AG20443 (cell line): ENCODE data around the gene TNFAIP2.
A peak's percentile ranks its signal among the peaks of the same experiment; 100 is the strongest.

ENCODE experiments used
- DNase-seq: peaks from one replicate; pipeline ENCODE4 v3.0.0; 2012; ENCODE audit warnings: low spot score, mixed read lengths

The TNFAIP2 gene

DNA sequence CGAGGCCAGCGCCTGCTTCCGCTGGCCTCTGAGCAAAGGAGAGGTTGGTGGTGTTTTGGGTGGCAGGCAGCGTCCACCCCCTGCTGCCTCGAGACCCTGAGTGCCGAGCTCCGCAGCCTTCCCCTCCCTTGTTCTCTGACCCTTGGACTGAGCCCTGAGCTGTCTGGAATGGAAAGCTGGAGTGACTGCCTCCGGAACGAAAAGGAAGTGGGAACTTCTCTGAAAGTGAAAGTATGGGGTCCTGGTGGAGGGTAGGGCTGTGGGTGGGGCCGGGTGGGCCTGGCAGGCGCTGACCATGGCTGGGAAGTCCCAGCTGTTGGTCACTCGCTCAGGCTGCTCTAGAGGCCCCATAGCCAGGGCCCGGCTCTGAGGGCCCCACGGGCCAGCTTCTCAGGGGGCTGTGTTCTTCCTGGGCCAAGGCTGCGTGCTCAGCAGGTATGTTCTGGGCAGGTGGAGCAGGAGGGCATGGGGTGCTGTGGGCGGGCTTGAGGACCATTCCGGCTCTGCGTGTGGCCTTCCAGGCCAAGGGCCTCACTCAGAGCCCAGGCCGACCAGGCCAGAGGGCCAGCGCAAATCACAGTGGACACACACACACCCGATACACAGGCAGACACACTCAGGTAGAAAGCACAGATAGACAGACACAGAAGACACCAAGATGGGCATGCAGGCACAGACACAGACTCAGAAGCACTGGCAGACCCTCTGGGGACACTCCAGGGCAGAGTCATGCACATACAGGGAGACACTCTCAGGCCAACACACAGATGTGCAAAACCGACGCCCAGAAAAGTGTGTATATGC is 28.7 kb upstream of the TNFAIP2 start, which contains the start of gene EXOC3L4:
EXOC3L4 (plus strand) TSS at position 320 of the 804 bp plus-strand sequence. CDS start 5,495 bp downstream, outside the sequence.
- DNase-seq, result no peak

GRCh38 chr14:103095210-103095778 is 28.0 kb upstream of the TNFAIP2 start:
- DNase-seq, result no peak

- DNase-seq, result no peak
Observed at GRCh38 chr14:103096387-103096786, 26.9 kb upstream of the TNFAIP2 start.

DNA sequence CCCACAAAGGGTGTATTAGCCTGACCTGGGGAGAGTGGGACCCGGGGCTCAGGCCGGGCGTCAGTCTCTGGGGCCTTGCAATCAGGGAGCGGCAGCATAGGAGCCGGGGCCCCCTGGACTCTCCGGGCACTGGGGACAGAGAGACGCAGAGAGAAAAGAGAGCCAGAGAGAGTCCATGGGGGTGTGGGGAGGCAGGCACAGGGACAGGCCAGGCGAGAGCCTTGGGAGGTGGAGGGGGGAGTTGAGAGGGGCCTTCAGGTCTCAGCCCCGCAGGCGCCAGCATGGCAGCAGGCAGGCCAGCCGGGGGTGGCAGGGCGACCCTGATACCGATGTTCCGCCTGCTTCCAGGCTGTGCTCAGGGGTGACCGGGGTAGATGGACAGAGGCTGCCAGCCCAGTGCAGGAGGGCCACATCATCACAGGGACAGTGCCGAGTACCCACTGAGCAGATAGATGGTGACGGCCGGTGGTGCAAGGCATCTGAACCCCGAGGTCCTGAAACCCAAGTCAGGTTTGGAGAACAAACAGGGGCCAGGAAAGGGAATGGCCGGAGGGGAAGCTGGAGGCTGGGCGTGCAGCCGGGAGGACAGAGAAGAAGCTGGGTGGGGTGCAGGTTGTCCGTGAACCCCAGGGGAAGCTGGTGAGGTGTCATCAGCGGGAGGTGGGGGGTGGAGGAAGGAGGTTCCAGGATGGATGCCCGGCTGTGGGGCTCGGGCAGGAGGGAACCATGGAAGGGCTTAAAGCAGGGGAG is 25.8 kb upstream of the TNFAIP2 start:
- no peak for DNase-seq

DNA sequence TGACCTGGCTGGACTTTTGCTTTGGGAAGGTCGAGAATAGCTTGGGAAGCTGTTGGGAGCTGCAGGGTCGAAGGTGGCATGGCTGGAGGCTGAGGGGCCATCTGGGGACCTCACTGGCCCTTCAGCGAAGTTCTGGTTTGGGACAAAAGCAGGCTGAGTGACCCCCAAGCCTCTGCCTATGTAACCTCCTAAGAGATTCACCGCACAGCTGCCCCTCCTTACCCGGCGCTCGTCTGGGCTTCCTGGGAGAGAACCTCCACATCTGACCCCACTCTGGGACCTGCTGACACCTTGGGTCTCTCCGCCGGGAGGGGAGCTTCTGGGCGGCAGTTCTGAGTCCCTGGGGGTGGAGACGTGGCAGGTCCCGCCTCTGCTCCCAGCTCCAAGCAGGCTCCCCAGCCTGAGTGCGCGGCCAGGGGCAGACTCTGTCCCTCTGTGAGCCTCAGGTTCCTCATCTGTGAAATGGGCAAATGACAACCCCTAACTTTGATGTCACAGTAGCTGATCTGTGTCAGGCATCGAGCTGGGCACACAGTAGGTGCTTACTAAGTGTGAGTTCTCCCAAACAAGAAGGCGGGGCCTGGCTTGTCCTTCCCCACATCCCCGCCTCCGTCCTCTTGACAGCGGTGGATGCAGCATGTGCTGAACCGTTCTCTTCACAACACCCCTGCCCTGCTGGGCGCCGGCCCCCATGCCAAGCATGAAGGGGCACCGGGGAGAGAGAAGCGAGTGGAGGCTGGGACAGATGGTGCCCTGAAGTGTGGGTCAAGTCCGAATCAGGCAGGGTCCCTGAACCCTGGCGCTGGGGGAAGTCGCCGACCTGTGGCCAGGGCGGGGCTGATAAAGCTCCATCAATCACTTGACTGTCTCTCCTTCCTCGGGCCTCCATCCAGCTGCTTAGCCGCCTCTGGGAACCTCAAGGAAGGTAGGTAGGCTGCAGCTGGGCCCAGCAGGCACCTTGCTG is 25.0 kb upstream of the TNFAIP2 start:
- DNase-seq, result no peak

GRCh38 chr14:103099081-103099732 is 24.1 kb upstream of the TNFAIP2 start:
- no peak for DNase-seq

- no peak for DNase-seq
Observed at GRCh38 chr14:103099733-103100280, 23.5 kb upstream of the TNFAIP2 start.

DNA sequence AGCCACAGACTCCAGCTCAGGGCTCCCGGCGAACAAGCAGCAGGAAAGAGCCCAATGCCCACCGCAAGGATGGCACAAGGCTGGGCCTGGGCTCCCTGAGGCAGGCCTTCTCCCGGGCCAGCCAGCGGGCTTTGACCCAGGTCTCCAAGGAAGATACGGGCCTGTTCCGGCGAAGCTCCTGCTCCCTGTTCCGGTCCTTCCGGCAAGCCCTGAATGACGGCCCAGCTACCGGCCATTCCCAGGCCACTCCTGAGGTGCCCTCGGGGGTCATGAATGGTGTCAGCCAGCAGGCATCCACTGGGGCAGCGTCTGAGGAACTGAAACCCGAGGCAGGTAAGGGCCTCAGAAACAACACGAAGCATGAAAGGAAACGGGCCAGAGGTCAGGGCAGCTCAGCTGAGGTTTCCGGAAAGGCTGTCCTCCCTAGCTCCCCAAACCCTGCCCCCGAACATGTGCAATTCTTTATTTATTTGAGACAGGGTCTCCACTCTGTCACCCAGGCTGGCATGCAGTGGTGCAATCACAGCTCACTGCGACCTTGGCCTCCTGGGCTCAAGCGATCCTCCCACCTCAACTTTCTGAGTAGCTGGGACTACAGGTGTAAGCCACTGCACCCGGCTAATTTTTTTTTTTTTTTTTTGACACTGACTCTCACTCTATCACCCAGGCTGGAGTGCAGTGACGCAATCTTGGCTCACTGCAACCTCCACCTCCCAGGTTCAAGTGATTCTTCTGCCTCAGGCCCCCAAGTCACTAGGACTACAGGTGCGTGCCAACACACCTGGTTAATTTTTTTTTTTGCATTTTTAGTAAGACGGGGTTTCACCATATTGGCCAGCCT is 22.8 kb upstream of the TNFAIP2 start:
- DNase-seq, result no peak

GRCh38 chr14:103101257-103101962 is 21.9 kb upstream of the TNFAIP2 start:
- no peak for DNase-seq

- no peak for DNase-seq
Observed at GRCh38 chr14:103101963-103102688, 21.1 kb upstream of the TNFAIP2 start.

GRCh38 chr14:103102689-103103260 is 20.5 kb upstream of the TNFAIP2 start:
- DNase-seq, result no peak

DNA sequence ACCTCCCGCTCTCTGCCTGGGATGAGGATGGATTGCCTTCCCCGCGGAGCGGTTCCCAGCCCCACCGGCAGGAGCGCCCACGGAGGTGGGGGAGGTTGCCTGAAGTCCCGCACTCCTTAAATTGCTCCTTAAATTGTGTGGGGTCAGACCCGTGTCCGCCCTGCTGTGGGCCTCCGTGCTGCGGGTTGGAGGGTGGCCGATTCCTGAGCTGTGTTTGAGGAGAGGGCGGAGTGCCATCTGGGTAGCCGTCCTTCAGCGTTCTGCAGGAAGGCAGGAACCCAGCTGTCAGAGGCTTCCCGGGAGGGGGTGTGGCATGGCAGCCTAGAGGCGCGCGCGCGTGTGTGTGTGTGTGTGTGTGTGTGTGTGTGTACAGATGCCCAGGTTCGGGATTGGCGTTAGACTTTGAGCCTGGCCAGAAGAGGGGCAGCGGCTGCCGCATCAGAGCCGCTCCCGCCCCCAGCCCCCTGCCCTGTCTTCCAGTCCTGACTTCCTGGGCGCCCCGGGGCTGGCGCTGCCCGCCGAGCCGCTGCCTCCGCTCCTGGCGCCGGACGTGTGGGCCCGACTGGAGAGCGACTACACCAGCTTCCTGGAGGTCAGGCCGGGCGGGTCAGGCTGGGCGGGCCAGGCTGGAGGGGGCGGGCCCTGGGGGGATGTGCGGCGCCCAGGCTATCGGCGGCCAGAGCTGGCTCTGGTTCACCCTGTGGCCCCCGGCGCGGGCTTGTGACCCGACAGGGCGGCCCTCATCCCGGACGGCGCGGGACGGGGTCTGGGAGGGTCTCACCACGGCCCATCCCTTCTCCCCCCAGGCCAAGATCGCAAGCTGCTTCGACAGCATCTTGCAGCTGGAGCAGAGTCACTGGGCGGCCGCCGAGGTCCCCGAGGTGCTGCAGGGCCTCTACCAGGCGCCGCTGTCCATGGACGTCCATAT is 19.5 kb upstream of the TNFAIP2 start:
- DNase-seq, result peak; percentile 72

DNA sequence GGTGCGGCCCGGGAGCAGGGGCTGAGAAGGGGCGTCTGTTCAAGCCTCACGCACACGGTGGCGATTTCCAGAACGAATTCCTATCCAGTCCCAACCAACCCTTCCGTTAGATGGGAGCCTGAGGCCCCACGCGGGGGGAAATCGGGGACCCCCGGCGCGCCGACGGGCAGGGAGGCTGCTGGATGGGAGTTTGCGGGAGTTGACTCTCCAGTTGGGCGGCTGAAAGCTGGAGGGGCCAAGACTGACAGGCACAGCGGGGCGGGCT is 18.9 kb upstream of the TNFAIP2 start:
- no peak for DNase-seq

- DNase-seq, result peak; percentile 82
Observed at GRCh38 chr14:103104654-103105452, 18.4 kb upstream of the TNFAIP2 start.

DNA sequence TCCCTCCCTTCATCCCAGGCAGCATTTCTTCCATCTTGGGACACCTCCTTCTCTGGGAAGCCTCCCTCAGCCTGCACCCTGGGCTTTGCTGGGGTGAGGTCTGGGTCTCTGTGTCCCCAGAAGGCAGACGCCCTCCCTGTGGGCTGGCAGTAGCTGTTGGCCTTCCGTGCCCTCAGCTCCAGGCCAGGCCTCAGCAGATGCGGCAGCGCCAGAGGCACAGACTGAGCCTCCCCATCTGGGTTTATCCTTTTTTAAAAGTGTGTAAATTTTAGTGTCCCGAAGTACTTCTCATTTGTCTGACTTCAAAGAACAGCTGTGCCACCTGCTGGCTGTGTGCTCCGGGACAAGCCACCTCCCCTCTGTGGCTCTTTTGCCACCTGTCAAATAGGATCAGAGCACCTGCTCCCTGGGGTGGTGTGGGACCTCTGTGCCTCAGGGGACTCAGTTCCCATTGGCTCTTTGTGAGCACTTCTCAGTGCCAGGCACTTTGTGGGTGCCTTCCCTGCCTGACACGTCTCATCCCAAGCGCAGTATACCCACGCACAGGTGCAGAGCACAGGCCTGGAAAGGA is 17.6 kb upstream of the TNFAIP2 start:
- DNase-seq, result no peak

DNA sequence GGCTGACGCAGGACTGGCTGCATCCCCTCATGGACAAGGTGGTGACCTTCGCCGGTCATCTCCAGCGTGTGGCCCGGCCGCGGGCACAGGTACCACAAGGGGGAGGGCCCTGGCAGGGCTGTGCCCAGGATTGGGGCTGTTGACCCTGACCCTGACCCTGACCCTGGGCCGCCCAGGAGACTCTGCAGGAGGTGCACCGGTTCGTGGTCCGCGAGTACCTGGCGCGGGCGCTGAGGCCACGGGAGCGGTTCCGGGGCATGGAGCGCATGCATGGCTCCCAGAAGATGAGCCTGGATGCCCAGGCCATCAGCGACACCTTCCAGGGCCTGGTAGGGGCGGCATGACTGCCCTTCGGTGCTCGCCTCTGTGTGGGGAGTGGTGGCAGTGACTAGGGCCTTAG is 15.8 kb upstream of the TNFAIP2 start:
- no peak for DNase-seq
